ENCODE data around the gene VEGFB. TPM values are rescaled to one million over a fixed set of nuclear protein-coding genes. Genes with fewer than 3 reads are reported as not detected.

The VEGFB gene
- total RNA-seq, 1 donor: 37.6 TPM

- peaks cover 2% of the 10 kb centered on the region for H3K79me2 ChIP-seq (ENCODE audit: insufficient read depth, low read length)
- H3K27me3 ChIP-seq (ENCODE audit: insufficient read depth, low read length): no peaks in the 10 kb centered on the region
- no peak overlapping the region for H2AFZ ChIP-seq (ENCODE audit: low read length)
- no peak for TF ChIP-seq CTCF (IDR thresholded peaks at IDR 0.05; ENCODE audit: extremely low read depth, low read depth, low read length)
- H3K36me3 ChIP-seq (ENCODE audit: insufficient read depth, low read length): peaks cover 5% of the 10 kb centered on the region
- H3K4me2 ChIP-seq (ENCODE audit: insufficient read depth, low read length): no peak overlapping the region
- no peaks in the 10 kb centered on the region for H4K20me1 ChIP-seq (ENCODE audit: insufficient read depth, low read length)
- H3K9me3 ChIP-seq (ENCODE audit: low read depth, low read length): no peaks in the 10 kb centered on the region
- H3K4me1 ChIP-seq (ENCODE audit: insufficient read depth, low read length): no peaks in the 10 kb centered on the region
- DNase-seq (ENCODE audit: insufficient read length, low spot score, missing footprints): peak; percentile 53
- H3K4me3 ChIP-seq (ENCODE audit: insufficient read depth, low read length): no peak overlapping the region
- H3K27ac ChIP-seq (ENCODE audit: low read depth, low read length): no peak overlapping the region
These were observed 14.6 kb upstream of the VEGFB start for GRCh38 chr11:64219755-64220154.

DNA sequence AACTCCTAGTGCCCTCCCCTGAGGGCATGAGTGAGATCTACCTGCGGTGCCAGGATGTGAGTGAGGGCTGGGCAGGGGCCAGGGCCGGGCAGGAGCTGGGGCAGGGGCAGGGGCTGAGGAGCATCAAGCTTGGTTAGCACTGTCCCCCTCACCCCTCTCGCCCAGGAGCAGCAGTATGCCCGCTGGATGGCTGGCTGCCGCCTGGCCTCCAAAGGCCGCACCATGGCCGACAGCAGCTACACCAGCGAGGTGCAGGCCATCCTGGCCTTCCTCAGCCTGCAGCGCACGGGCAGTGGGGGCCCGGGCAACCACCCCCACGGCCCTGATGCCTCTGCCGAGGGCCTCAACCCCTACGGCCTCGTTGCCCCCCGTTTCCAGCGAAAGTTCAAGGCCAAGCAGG, 14.1 kb upstream of the VEGFB start:
- peak; percentile 41 for DNase-seq (ENCODE audit: insufficient read length, low spot score, missing footprints)
- no peaks in the 10 kb centered on the region for H3K27me3 ChIP-seq (ENCODE audit: insufficient read depth, low read length)
- TF ChIP-seq CTCF (IDR thresholded peaks at IDR 0.05; ENCODE audit: extremely low read depth, low read depth, low read length): no peak
- H3K27ac ChIP-seq (ENCODE audit: low read depth, low read length): no peak overlapping the region
- no peak overlapping the region for H3K4me2 ChIP-seq (ENCODE audit: insufficient read depth, low read length)
- no peaks in the 10 kb centered on the region for H3K9me3 ChIP-seq (ENCODE audit: low read depth, low read length)
- H3K79me2 ChIP-seq (ENCODE audit: insufficient read depth, low read length): peaks cover 6% of the 10 kb centered on the region
- H2AFZ ChIP-seq (ENCODE audit: low read length): no peak overlapping the region
- H4K20me1 ChIP-seq (ENCODE audit: insufficient read depth, low read length): peaks cover 5% of the 10 kb centered on the region
- peaks cover 4% of the 10 kb centered on the region for H3K4me1 ChIP-seq (ENCODE audit: insufficient read depth, low read length)
- H3K4me3 ChIP-seq (ENCODE audit: insufficient read depth, low read length): no peak overlapping the region
- H3K36me3 ChIP-seq (ENCODE audit: insufficient read depth, low read length): peaks cover 5% of the 10 kb centered on the region

DNA sequence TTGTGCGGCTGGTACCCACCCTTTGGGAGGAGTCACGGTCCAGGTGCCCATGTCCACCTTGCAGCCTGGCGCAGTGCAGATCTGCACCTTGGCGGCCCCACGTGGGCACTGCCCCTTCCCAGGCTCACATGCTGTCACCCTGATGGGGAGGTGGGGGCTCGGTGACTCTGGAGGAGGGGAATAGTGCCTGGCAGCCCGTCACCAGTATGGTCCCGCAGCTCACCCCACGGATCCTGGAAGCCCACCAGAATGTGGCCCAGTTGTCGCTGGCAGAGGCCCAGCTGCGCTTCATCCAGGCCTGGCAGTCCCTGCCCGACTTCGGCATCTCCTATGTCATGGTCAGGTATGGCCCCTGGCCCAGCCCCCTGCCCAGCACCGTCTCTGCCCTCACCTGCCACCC, 13.6 kb upstream of the VEGFB start:
- no peak for TF ChIP-seq CTCF (IDR thresholded peaks at IDR 0.05; ENCODE audit: extremely low read depth, low read depth, low read length)

GRCh38 chr11:64222651-64223000, 11.8 kb upstream of the VEGFB start:
- H3K9me3 ChIP-seq (ENCODE audit: low read depth, low read length): no peaks in the 10 kb centered on the region
- no peak overlapping the region for H2AFZ ChIP-seq (ENCODE audit: low read length)
- peaks cover 30% of the 10 kb centered on the region for H3K79me2 ChIP-seq (ENCODE audit: insufficient read depth, low read length)
- no peak for TF ChIP-seq CTCF (IDR thresholded peaks at IDR 0.05; ENCODE audit: extremely low read depth, low read depth, low read length)
- peak; percentile 63 for DNase-seq (ENCODE audit: insufficient read length, low spot score, missing footprints)
- no peak overlapping the region for H3K4me2 ChIP-seq (ENCODE audit: insufficient read depth, low read length)
- peaks cover 22% of the 10 kb centered on the region for H3K4me1 ChIP-seq (ENCODE audit: insufficient read depth, low read length)
- H3K27ac ChIP-seq (ENCODE audit: low read depth, low read length): no peak overlapping the region
- H3K27me3 ChIP-seq (ENCODE audit: insufficient read depth, low read length): no peaks in the 10 kb centered on the region
- H3K36me3 ChIP-seq (ENCODE audit: insufficient read depth, low read length): peaks cover 5% of the 10 kb centered on the region
- no peak overlapping the region for H3K4me3 ChIP-seq (ENCODE audit: insufficient read depth, low read length)
- H4K20me1 ChIP-seq (ENCODE audit: insufficient read depth, low read length): peaks cover 5% of the 10 kb centered on the region

More for the DNA sequence above, 13.6 kb upstream of the VEGFB start:
- peaks cover 11% of the 10 kb centered on the region for H3K79me2 ChIP-seq (ENCODE audit: insufficient read depth, low read length)
- no peak overlapping the region for H3K4me3 ChIP-seq (ENCODE audit: insufficient read depth, low read length)
- H3K4me2 ChIP-seq (ENCODE audit: insufficient read depth, low read length): no peak overlapping the region
- peaks cover 8% of the 10 kb centered on the region for H3K4me1 ChIP-seq (ENCODE audit: insufficient read depth, low read length)
- H3K27me3 ChIP-seq (ENCODE audit: insufficient read depth, low read length): no peaks in the 10 kb centered on the region
- peaks cover 5% of the 10 kb centered on the region for H4K20me1 ChIP-seq (ENCODE audit: insufficient read depth, low read length)
- no peaks in the 10 kb centered on the region for H3K9me3 ChIP-seq (ENCODE audit: low read depth, low read length)
- H3K27ac ChIP-seq (ENCODE audit: low read depth, low read length): no peak overlapping the region
- peaks cover 5% of the 10 kb centered on the region for H3K36me3 ChIP-seq (ENCODE audit: insufficient read depth, low read length)
- peak; percentile 57 for DNase-seq (ENCODE audit: insufficient read length, low spot score, missing footprints)
- no peak overlapping the region for H2AFZ ChIP-seq (ENCODE audit: low read length)
